ENCODE measurements around the gene UGDH.

Gene UGDH

DNA sequence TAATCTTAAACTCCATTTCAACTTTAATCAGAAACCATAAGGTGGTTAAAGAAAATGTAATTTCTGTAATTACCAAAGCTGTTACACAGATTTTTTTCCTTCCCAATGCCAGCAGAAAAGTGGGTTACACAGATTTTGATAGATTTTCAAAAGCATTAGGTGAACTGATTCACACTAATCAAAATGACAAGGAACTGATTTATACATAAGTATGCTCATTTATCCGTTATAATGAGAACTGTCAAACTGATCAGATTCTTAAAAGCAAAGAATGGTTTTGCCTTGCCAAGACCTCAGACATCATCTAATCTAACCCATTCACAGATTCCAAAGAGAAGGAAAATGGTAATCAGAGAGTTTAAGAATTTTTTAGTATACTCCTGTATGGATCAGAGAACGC lies 5.2 kb downstream of the UGDH start:
- Histone ChIP-seq H3K4me2 (ENCODE audit: low read length) (no peak overlapping the region), H3K27me3 (ENCODE audit: control insufficient read depth, low read length) (no peaks in the 10 kb centered on the region), H3K9me3 (ENCODE audit: control insufficient read depth, insufficient read depth, low read length) (no peaks in the 10 kb centered on the region), H3F3A (ENCODE audit: control insufficient read depth, insufficient read depth) (no peaks in the 10 kb centered on the region; the same call in 1 of the 2 replicates), H3K36me3 (ENCODE audit: control insufficient read depth, low read length) (peaks cover 3% of the 10 kb centered on the region; the same call in 1 of the 2 replicates), H3K9me2 (replicated peaks; ENCODE audit: control insufficient read depth, low read length) (no peaks in the 10 kb centered on the region), H4K20me1 (ENCODE audit: control insufficient read depth, insufficient read depth, low read depth, low read length) (no peaks in the 10 kb centered on the region), H3K4me1 (ENCODE audit: control insufficient read depth, low read length) (peaks cover 9% of the 10 kb centered on the region), H3K79me2 (ENCODE audit: control insufficient read depth, low read length) (peaks cover 30% of the 10 kb centered on the region), H3K27ac (ENCODE audit: low read depth, low read length) (no peak overlapping the region), H3K4me3 (ENCODE audit: low read length) (no peak overlapping the region)
- no peak for TF ChIP-seq EZH2phosphoT487 (IDR thresholded peaks at IDR 0.05; ENCODE audit: borderline replicate concordance, low read length)
- no peak for TF ChIP-seq CTCF (IDR thresholded peaks at IDR 0.05; ENCODE audit: low read depth, low read length, poor library complexity, severe bottlenecking)

GRCh38 chr4:39521253-39521919 lies 5.9 kb downstream of the UGDH start:
- Histone ChIP-seq H3K4me3 (ENCODE audit: low read length) (no peak overlapping the region), H3K27me3 (ENCODE audit: control insufficient read depth, low read length) (no peaks in the 10 kb centered on the region), H3K9me3 (ENCODE audit: control insufficient read depth, insufficient read depth, low read length) (no peaks in the 10 kb centered on the region), H3K4me2 (ENCODE audit: low read length) (no peak overlapping the region), H3K27ac (ENCODE audit: low read depth, low read length) (no peak overlapping the region), H3F3A (ENCODE audit: control insufficient read depth, insufficient read depth) (no peaks in the 10 kb centered on the region; the same call in 1 of the 2 replicates), H3K4me1 (ENCODE audit: control insufficient read depth, low read length) (peaks cover 7% of the 10 kb centered on the region), H3K79me2 (ENCODE audit: control insufficient read depth, low read length) (peaks cover 23% of the 10 kb centered on the region), H4K20me1 (ENCODE audit: control insufficient read depth, insufficient read depth, low read depth, low read length) (no peaks in the 10 kb centered on the region), H3K9me2 (replicated peaks; ENCODE audit: control insufficient read depth, low read length) (no peaks in the 10 kb centered on the region), H3K36me3 (ENCODE audit: control insufficient read depth, low read length) (no peaks in the 10 kb centered on the region; the same call in 1 of the 2 replicates)
- no peak for TF ChIP-seq CTCF (IDR thresholded peaks at IDR 0.05; ENCODE audit: low read depth, low read length, poor library complexity, severe bottlenecking)
- TF ChIP-seq EZH2phosphoT487 (IDR thresholded peaks at IDR 0.05; ENCODE audit: borderline replicate concordance, low read length), result no peak

GRCh38 chr4:39518484-39518883 lies 8.8 kb downstream of the UGDH start:
- no peak overlapping the region for H3K27ac ChIP-seq (ENCODE audit: low read depth, low read length)
- H3K4me1 ChIP-seq (ENCODE audit: control insufficient read depth, low read length), result no peaks in the 10 kb centered on the region
- H3K27me3 ChIP-seq (ENCODE audit: control insufficient read depth, low read length), result no peaks in the 10 kb centered on the region
- no peak overlapping the region for H3K4me3 ChIP-seq (ENCODE audit: low read length)
- no peaks in the 10 kb centered on the region for H3K9me2 ChIP-seq (replicated peaks; ENCODE audit: control insufficient read depth, low read length)
- H4K20me1 ChIP-seq (ENCODE audit: control insufficient read depth, insufficient read depth, low read depth, low read length), result no peaks in the 10 kb centered on the region
- no peaks in the 10 kb centered on the region; the same call in 1 of the 2 replicates for H3F3A ChIP-seq (ENCODE audit: control insufficient read depth, insufficient read depth)
- no peaks in the 10 kb centered on the region for H3K9me3 ChIP-seq (ENCODE audit: control insufficient read depth, insufficient read depth, low read length)
- H3K4me2 ChIP-seq (ENCODE audit: low read length), result no peak overlapping the region
- TF ChIP-seq CTCF (IDR thresholded peaks at IDR 0.05; ENCODE audit: low read depth, low read length, poor library complexity, severe bottlenecking), result no peak
- TF ChIP-seq EZH2phosphoT487 (IDR thresholded peaks at IDR 0.05; ENCODE audit: borderline replicate concordance, low read length), result no peak
- H3K36me3 ChIP-seq (ENCODE audit: control insufficient read depth, low read length), result peaks cover 3% of the 10 kb centered on the region; the same call in 1 of the 2 replicates
- H3K79me2 ChIP-seq (ENCODE audit: control insufficient read depth, low read length), result 0 out of 2 replicates have a peak, but pooled peaks cover 3% of the 10 kb centered on the region

All from DOHH2 (cell line).